GM23338 (cell line): ENCODE results near the gene B4GALT2. TPM values are rescaled to one million over a fixed set of nuclear protein-coding genes. Genes with fewer than 3 reads are reported as not detected.
A peak's percentile ranks its signal among the peaks of the same experiment; 100 is the strongest.

Source experiments
- ATAC-seq: fragments of 200-7000 bp; cut with Tn5 transposase; 3 replicates; pipeline ENCODE4 v1.9.1; 2020
- DNase-seq: peaks from one replicate; pipeline ENCODE4 v3.0.0-alpha.2; 2015; ENCODE audit warnings: low spot score
- H2AFZ ChIP-seq: fragments of 200-600 bp; sonication (generic); 2 replicates; pipeline ENCODE4 v1.8.0; 2016; ENCODE audit warnings: antibody characterized with exemption, mild to moderate bottlenecking, moderate library complexity
- H3F3A ChIP-seq: fragments of 200-600 bp; sonication (generic); replicated peaks from 2 replicates; pipeline ENCODE4 v1.8.0; 2017; ENCODE audit warnings: antibody characterized with exemption, mixed run types, low read depth
- H3K27ac ChIP-seq: fragments of 200-600 bp; sonication (generic); 2 replicates; pipeline ENCODE4 v1.6.1; 2016; ENCODE audit warnings: low read depth
- H3K27me3 ChIP-seq: fragments of 200-600 bp; sonication (generic); 2 replicates; pipeline ENCODE4 v1.8.0; 2016; ENCODE audit warnings: mild to moderate bottlenecking, mixed run types, moderate library complexity; ENCODE audit not compliant: insufficient read depth
- H3K36me3 ChIP-seq: fragments of 200-600 bp; sonication (generic); 2 replicates; pipeline ENCODE4 v1.8.0; 2016; ENCODE audit warnings: mild to moderate bottlenecking; ENCODE audit not compliant: insufficient read depth
- H3K4me1 ChIP-seq: fragments of 200-600 bp; sonication (generic); 2 replicates; pipeline ENCODE4 v1.8.0; 2016; ENCODE audit warnings: mild to moderate bottlenecking, moderate library complexity; ENCODE audit not compliant: insufficient read depth
- H3K4me2 ChIP-seq: fragments of 200-600 bp; sonication (generic); 2 replicates; pipeline ENCODE4 v1.7.1; 2017; ENCODE audit warnings: mixed run types
- H3K4me3 ChIP-seq: fragments of 200-600 bp; sonication (generic); 2 replicates; pipeline ENCODE4 v1.6.1; 2016; ENCODE audit warnings: mixed run types
- H3K79me2 ChIP-seq: fragments of 200-600 bp; sonication (generic); replicated peaks from 2 replicates; pipeline ENCODE4 v1.8.0; 2017; ENCODE audit warnings: mild to moderate bottlenecking; ENCODE audit not compliant: insufficient read depth
- H3K9me2 ChIP-seq: fragments of 200-600 bp; sonication (generic); 2 replicates; pipeline ENCODE4 v1.8.0; 2017; ENCODE audit not compliant: insufficient read depth
- H4K20me1 ChIP-seq: fragments of 200-600 bp; sonication (generic); replicated peaks from 2 replicates; pipeline ENCODE4 v1.8.0; 2017; ENCODE audit warnings: mild to moderate bottlenecking; ENCODE audit not compliant: insufficient read depth
- H3K27ac Mint-ChIP-seq: 2 replicates; pipeline ENCODE4 v1.8.0; 2020; ENCODE audit warnings: inconsistent platforms, mild to moderate bottlenecking, moderate library complexity, mixed read lengths
- H3K27me3 Mint-ChIP-seq: 3 replicates; pipeline ENCODE4 v1.8.0; 2022; ENCODE audit warnings: low read depth, mild to moderate bottlenecking, moderate library complexity, mixed read lengths, inconsistent platforms; ENCODE audit not compliant: insufficient read depth, poor library complexity
- H3K36me3 Mint-ChIP-seq: 3 replicates; pipeline ENCODE4 v1.8.0; 2021; ENCODE audit warnings: low read depth, mild to moderate bottlenecking, inconsistent platforms, moderate library complexity, mixed read lengths
- H3K4me1 Mint-ChIP-seq: 3 replicates; pipeline ENCODE4 v1.8.0; 2020; ENCODE audit warnings: mild to moderate bottlenecking, inconsistent platforms, mixed read lengths
- H3K4me3 Mint-ChIP-seq: 3 replicates; pipeline ENCODE4 v1.8.0; 2021; ENCODE audit warnings: moderate library complexity, mild to moderate bottlenecking, inconsistent platforms, mixed read lengths
- H3K9me3 Mint-ChIP-seq: 3 replicates; pipeline ENCODE4 v1.8.0; 2020; ENCODE audit warnings: moderate library complexity, mild to moderate bottlenecking, inconsistent platforms, mixed read lengths
- CREB1 ChIP-seq: fragments of 250-450 bp; sonication (Bioruptor Pico); IDR thresholded peaks from 2 replicates; pipeline ENCODE4 v1.5.0; 2020; ENCODE audit warnings: low read depth, mild to moderate bottlenecking, moderate library complexity
- CTCF ChIP-seq, 2 experiments: fragments of 200-600 bp in 1 of 2; sonication (generic) in 1 of 2; conservative IDR thresholded peaks; 2 replicates each; pipeline versions ENCODE4 v1.5.1 to v1.6.1; 2016 to 2017; ENCODE audit warnings: antibody characterized with exemption in 2 of 2, low read depth in 2 of 2, mild to moderate bottlenecking in 2 of 2, moderate library complexity in 1 of 2
- ETS1 ChIP-seq: IDR thresholded peaks from 2 replicates; pipeline ENCODE4 v1.6.1; 2016; ENCODE audit warnings: antibody characterized with exemption
- EZH2 ChIP-seq: fragments of 200-600 bp; sonication (generic); IDR thresholded peaks from one replicate; pipeline ENCODE4 v1.8.0; 2017; ENCODE audit warnings: antibody characterized with exemption, mild to moderate bottlenecking, low read depth; ENCODE audit not compliant: unreplicated experiment
- EZH2phosphoT487 ChIP-seq: fragments of 200-600 bp; sonication (generic); IDR thresholded peaks from one replicate; pipeline ENCODE4 v1.8.1; 2018; ENCODE audit warnings: antibody characterized with exemption; ENCODE audit not compliant: unreplicated experiment
- JUNB ChIP-seq: IDR thresholded peaks from one replicate; pipeline ENCODE4 v1.6.1; 2016; ENCODE audit warnings: antibody characterized with exemption; ENCODE audit not compliant: unreplicated experiment
- NANOG ChIP-seq: IDR thresholded peaks from 2 replicates; pipeline ENCODE4 v1.6.1; 2016; ENCODE audit warnings: antibody characterized with exemption, borderline replicate concordance
- POLR2AphosphoS5 ChIP-seq: IDR thresholded peaks from 2 replicates; pipeline ENCODE4 v1.6.1; 2016; ENCODE audit warnings: antibody characterized with exemption, low read depth
- REST ChIP-seq: IDR thresholded peaks from one replicate; pipeline ENCODE4 v1.6.1; 2018; ENCODE audit warnings: antibody characterized with exemption; ENCODE audit not compliant: unreplicated experiment
- STAT1 ChIP-seq: IDR thresholded peaks from one replicate; pipeline ENCODE4 v1.6.1; 2016; ENCODE audit warnings: antibody characterized with exemption; ENCODE audit not compliant: unreplicated experiment
- ZNF114 ChIP-seq: fragments of 250-450 bp; sonication (Bioruptor Pico); IDR thresholded peaks from 2 replicates; pipeline ENCODE4 v1.5.0; 2020; ENCODE audit warnings: mild to moderate bottlenecking, moderate library complexity
- ZNF331 ChIP-seq: fragments of 250-450 bp; sonication (Bioruptor Pico); IDR thresholded peaks from 2 replicates; pipeline ENCODE4 v1.5.0; 2020; ENCODE audit warnings: low read depth, mild to moderate bottlenecking, moderate library complexity
- ZNF462 ChIP-seq: fragments of 250-450 bp; sonication (Bioruptor Pico); IDR thresholded peaks from 2 replicates; pipeline ENCODE4 v1.5.0; 2020; ENCODE audit warnings: mild to moderate bottlenecking, moderate library complexity
- polyA plus RNA-seq: library from polyadenylated mRNA; unstranded; fragments of >200 nt; fragmentation: Nextera tagmentation; extraction: Ambion mirVana; gene quantifications from 2 replicates; pipeline ENCODE4 v1.2.1, GENCODE V29; 2016
- total RNA-seq: library from RNA; depleted of rRNA; stranded (reverse); fragments of >200 nt; shearing (Covaris generic); gene quantifications from 2 replicates; pipeline ENCODE4 v1.2.3, GENCODE V29; 2014

The B4GALT2 gene
- total and polyA plus RNA-seq, 2 experiments from 2014 or later, result 22.4 to 63.1 TPM

GRCh38 chr1:43975249-43975961 lies 3.6 kb upstream of the B4GALT2 start:
- Histone ChIP-seq H2AFZ (no peak overlapping the region), H3K36me3 (0 out of 2 replicates have a peak, but pooled peaks cover 7% of the 10 kb centered on the region)

More at GRCh38 chr1:43975249-43975961, 3.6 kb upstream of the B4GALT2 start:
- peaks cover 28% of the 10 kb centered on the region for H3K27me3 Mint-ChIP-seq
- H3K4me1 Mint-ChIP-seq, result peaks cover 45% of the 10 kb centered on the region
- peak overlapping the region; percentile 52 for H3K27ac Mint-ChIP-seq
- H3K4me2 ChIP-seq, result peak overlapping the region; percentile 98
- 0 out of 2 replicates have a peak overlapping the region, but pooled peaks have one; percentile 59 for H3K27ac ChIP-seq
- H3F3A ChIP-seq, result peaks cover 28% of the 10 kb centered on the region; the same call in 1 of the 2 replicates
- TF ChIP-seq ETS1, result no peak
- no peak for TF ChIP-seq REST
- TF ChIP-seq EZH2phosphoT487, result no peak
- no peak for TF ChIP-seq ZNF462
- no peak for TF ChIP-seq ZNF114 (CRISPR knock-in tag)
- no peak for TF ChIP-seq CREB1 (CRISPR knock-in tag)
- no peak for TF ChIP-seq POLR2AphosphoS5
- TF ChIP-seq EZH2, result no peak
- no peak for TF ChIP-seq NANOG
- no peak for TF ChIP-seq STAT1
- TF ChIP-seq ZNF331, result no peak
- no peak for TF ChIP-seq JUNB
- TF ChIP-seq CTCF (conservative IDR thresholded peaks at IDR 0.05; ENCODE audit: low read depth in 2 of 2), result no peak
- H3K4me3 Mint-ChIP-seq, result peak overlapping the region; percentile 90
- H3K4me3 ChIP-seq, result peak overlapping the region; percentile 96
- peaks cover 32% of the 10 kb centered on the region for H3K4me1 ChIP-seq
- peaks cover 17% of the 10 kb centered on the region for H3K79me2 ChIP-seq
- peaks cover 22% of the 10 kb centered on the region for H4K20me1 ChIP-seq
- no peaks in the 10 kb centered on the region for H3K9me3 Mint-ChIP-seq
- DNase-seq (peak; percentile 56), ATAC-seq (peak; percentile 8)
- peaks cover 65% of the 10 kb centered on the region for H3K36me3 Mint-ChIP-seq
- no peaks in the 10 kb centered on the region for H3K27me3 ChIP-seq
- no peaks in the 10 kb centered on the region for H3K9me2 ChIP-seq
